Measurements from ENCODE around the gene TP53I11.

Gene TP53I11
- total RNA-seq, result 4.7 reads per million in 2 donors

GRCh38 chr11:44950625-44951476 lies at the start of gene TP53I11:
Gene TP53I11 (minus strand): TSS chr11:44950883. CDS start chr11:44938335, 12,548 bp downstream.
- DNase-seq, result peak; percentile 34 to 63 (median 46)

GRCh38 chr11:44999068-44999467 lies 48.4 kb upstream of the TP53I11 start:
- no peak for DNase-seq

- no peak for DNase-seq
These were observed 47.4 kb upstream of the TP53I11 start for GRCh38 chr11:44998051-44998450.

- DNase-seq, result no peak
These were observed 46.9 kb upstream of the TP53I11 start for GRCh38 chr11:44997566-44997965.

- no peak for DNase-seq
These were observed 44.1 kb upstream of the TP53I11 start for GRCh38 chr11:44994753-44995152.

- no peak for DNase-seq
These were observed 43.5 kb upstream of the TP53I11 start for GRCh38 chr11:44993971-44994704.

- no peak for DNase-seq
These were observed 42.1 kb upstream of the TP53I11 start for GRCh38 chr11:44992774-44993173.

GRCh38 chr11:44992181-44992582 lies 41.5 kb upstream of the TP53I11 start:
- DNase-seq, result no peak

- no peak for DNase-seq
These were observed 40.0 kb upstream of the TP53I11 start for GRCh38 chr11:44990665-44991064.

- DNase-seq, result no peak
These were observed 39.3 kb upstream of the TP53I11 start for GRCh38 chr11:44989831-44990566.

- DNase-seq, result no peak
These were observed 38.4 kb upstream of the TP53I11 start for GRCh38 chr11:44988981-44989635.

- DNase-seq, result no peak
These were observed 37.4 kb upstream of the TP53I11 start for GRCh38 chr11:44988111-44988510.

GRCh38 chr11:44987506-44987905 lies 36.8 kb upstream of the TP53I11 start:
- DNase-seq, result no peak

- no peak for DNase-seq
These were observed 35.6 kb upstream of the TP53I11 start for GRCh38 chr11:44986315-44986714.

- no peak for DNase-seq
These were observed 35.0 kb upstream of the TP53I11 start for GRCh38 chr11:44985721-44986120.

GRCh38 chr11:44983786-44984185 lies 33.1 kb upstream of the TP53I11 start:
- DNase-seq, result peak in 1 of 5 experiments; percentile 21

- no peak for DNase-seq
These were observed 31.9 kb upstream of the TP53I11 start for GRCh38 chr11:44982496-44983062.

GRCh38 chr11:44980533-44981427 lies 30.1 kb upstream of the TP53I11 start:
- peak in 1 of 5 experiments; percentile 30 for DNase-seq

GRCh38 chr11:44979543-44980399 lies 29.1 kb upstream of the TP53I11 start:
- DNase-seq, result no peak

GRCh38 chr11:44978961-44979331 lies 28.3 kb upstream of the TP53I11 start:
- DNase-seq, result no peak

Measured in T-helper 2 cell (primary cell).